ENCODE results near the gene ASPRV1.

DNA sequence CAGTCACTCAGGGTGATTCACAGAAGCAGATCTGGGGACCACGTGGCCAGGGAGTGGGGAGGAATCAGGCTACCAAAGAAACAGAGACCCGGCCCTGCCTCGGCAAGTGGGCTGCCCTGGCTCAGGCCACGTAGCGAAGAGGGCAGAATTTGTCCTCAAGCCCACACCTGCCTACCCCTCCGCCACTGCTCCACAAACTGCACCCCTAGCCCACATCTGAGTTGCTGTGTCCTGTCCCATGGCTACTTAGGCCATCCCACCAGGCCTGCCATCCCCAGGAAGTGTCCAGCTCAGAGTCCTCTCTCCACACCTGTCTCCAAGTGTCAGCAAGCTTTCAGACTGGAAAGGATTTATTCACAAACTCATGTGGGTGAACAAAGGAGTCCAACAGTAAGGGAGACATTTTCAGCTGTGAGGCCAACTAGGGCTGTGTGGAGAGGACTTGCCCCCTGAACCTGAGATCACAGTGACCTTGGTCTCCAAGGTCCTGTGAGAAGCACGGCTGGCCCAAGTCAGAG, 31.7 kb upstream of the ASPRV1 start:
- TF ChIP-seq, protein P1, sequence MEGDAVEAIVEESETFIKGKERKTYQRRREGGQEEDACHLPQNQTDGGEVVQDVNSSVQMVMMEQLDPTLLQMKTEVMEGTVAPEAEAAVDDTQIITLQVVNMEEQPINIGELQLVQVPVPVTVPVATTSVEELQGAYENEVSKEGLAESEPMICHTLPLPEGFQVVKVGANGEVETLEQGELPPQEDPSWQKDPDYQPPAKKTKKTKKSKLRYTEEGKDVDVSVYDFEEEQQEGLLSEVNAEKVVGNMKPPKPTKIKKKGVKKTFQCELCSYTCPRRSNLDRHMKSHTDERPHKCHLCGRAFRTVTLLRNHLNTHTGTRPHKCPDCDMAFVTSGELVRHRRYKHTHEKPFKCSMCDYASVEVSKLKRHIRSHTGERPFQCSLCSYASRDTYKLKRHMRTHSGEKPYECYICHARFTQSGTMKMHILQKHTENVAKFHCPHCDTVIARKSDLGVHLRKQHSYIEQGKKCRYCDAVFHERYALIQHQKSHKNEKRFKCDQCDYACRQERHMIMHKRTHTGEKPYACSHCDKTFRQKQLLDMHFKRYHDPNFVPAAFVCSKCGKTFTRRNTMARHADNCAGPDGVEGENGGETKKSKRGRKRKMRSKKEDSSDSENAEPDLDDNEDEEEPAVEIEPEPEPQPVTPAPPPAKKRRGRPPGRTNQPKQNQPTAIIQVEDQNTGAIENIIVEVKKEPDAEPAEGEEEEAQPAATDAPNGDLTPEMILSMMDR (IDR thresholded peaks at IDR 0.05): no peak
- no peak for TF ChIP-seq POLR2A (IDR thresholded peaks at IDR 0.05)
